PFSK-1 (cell line): ENCODE data around the gene ANXA6.

Experiments used
- FOXP2 ChIP-seq: optimal IDR thresholded peaks from 2 replicates; pipeline ENCODE3; 2011; ENCODE audit warnings: borderline replicate concordance, control low read depth, inconsistent platforms; ENCODE audit not compliant: insufficient read depth; ENCODE audit errors: extremely low read length, extremely low read depth
- POLR2AphosphoS5 ChIP-seq: IDR thresholded peaks from 2 replicates; pipeline ENCODE4 v1.6.1; 2012; ENCODE audit warnings: low read depth, mild to moderate bottlenecking, control low read depth, low read length, moderate library complexity
- SIN3A ChIP-seq: IDR thresholded peaks from 2 replicates; pipeline ENCODE4 v1.6.1; 2012; ENCODE audit warnings: mild to moderate bottlenecking, low read length, moderate library complexity, borderline replicate concordance; ENCODE audit not compliant: insufficient read depth
- TAF1 ChIP-seq: IDR thresholded peaks from 2 replicates; pipeline ENCODE4 v1.6.1; 2012; ENCODE audit warnings: low read length, control low read depth, borderline replicate concordance; ENCODE audit not compliant: insufficient read depth
- TF ChIP-seq, protein P1 (sequence below), 2 experiments: IDR thresholded peaks; 2 replicates each; pipeline versions ENCODE4 v1.6.1 to v1.8.0; 2011 to 2012; ENCODE audit warnings: low read depth in 2 of 2, low read length in 2 of 2, control low read depth in 1 of 2, inconsistent platforms in 1 of 2, mild to moderate bottlenecking in 1 of 2, moderate library complexity in 1 of 2; ENCODE audit not compliant: insufficient read depth in 1 of 2

Gene ANXA6

DNA sequence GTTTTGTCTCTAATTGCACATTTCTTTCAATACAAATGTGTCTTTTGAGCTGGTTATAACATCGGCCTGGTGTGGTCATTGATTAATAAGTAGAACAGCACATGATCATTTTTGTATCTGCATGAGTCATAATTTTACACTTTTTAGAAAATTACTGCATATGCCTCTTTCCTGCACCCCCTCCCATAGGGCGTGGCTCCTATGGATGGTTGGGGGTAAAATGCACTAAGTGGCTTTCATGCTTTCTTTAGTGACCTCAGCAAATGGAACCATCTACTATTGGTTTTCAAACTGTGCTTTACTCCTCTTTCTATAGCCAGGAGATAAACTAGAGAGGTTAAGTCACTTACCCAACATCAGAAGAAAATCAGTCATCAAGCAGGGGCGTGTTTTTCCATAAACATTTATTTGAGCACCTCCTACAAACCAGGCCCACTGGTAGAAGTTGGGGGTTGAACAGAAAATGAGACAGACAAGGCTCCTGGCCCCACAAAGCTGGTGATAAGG lies 3.8 kb downstream of the ANXA6 start:
- TF ChIP-seq, protein P1, sequence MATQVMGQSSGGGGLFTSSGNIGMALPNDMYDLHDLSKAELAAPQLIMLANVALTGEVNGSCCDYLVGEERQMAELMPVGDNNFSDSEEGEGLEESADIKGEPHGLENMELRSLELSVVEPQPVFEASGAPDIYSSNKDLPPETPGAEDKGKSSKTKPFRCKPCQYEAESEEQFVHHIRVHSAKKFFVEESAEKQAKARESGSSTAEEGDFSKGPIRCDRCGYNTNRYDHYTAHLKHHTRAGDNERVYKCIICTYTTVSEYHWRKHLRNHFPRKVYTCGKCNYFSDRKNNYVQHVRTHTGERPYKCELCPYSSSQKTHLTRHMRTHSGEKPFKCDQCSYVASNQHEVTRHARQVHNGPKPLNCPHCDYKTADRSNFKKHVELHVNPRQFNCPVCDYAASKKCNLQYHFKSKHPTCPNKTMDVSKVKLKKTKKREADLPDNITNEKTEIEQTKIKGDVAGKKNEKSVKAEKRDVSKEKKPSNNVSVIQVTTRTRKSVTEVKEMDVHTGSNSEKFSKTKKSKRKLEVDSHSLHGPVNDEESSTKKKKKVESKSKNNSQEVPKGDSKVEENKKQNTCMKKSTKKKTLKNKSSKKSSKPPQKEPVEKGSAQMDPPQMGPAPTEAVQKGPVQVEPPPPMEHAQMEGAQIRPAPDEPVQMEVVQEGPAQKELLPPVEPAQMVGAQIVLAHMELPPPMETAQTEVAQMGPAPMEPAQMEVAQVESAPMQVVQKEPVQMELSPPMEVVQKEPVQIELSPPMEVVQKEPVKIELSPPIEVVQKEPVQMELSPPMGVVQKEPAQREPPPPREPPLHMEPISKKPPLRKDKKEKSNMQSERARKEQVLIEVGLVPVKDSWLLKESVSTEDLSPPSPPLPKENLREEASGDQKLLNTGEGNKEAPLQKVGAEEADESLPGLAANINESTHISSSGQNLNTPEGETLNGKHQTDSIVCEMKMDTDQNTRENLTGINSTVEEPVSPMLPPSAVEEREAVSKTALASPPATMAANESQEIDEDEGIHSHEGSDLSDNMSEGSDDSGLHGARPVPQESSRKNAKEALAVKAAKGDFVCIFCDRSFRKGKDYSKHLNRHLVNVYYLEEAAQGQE (IDR thresholded peaks at IDR 0.05; ENCODE audit: insufficient read depth in 1 of 2, low read depth in 2 of 2, low read length in 2 of 2) = no peak
- TF ChIP-seq TAF1 (no peak), POLR2AphosphoS5 (no peak), FOXP2 (no peak), SIN3A (no peak)

DNA sequence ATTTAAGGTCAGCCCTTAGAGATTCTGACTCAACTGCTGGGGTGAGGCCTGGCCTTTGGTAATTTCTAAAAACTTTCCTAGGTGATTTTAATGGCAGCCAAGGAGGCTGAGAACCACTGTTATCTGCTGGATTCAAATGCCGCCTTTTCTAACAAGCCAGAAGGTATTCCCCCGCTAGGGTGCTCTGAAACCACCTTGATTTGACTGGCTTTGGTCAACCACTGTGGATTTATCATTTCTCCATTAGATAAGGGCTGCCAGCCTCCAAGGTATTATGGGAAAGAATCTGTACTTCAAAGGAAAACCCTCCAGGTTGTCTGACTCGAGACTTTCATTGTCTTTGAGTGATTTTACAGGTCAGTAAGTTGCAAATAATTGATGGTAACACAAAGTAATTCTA lies 4.3 kb downstream of the ANXA6 start:
- TF ChIP-seq TAF1 (no peak), FOXP2 (no peak), SIN3A (no peak), POLR2AphosphoS5 (no peak)
- TF ChIP-seq, protein P1 (IDR thresholded peaks at IDR 0.05; ENCODE audit: insufficient read depth in 1 of 2, low read depth in 2 of 2, low read length in 2 of 2) = no peak

DNA sequence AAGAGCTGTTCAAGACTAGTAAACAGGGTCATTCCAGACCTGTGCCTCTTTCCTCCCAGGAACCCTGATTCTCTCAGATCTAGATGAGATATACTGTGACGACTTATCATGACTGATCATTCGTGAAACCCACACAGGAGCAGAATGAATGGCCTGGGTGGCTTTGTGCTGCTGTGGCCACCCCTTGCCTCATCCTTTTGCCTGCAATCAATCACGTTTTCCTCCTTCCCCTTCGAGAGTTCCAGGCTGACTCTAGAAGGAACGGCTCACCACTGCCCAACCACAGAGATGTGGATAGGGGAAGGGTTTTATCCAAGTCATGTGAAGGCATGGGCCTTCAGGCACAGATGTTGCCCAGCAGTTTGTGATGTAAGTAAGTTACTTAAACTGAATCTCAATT lies 5.8 kb downstream of the ANXA6 start:
- TF ChIP-seq, protein P1 (IDR thresholded peaks at IDR 0.05; ENCODE audit: insufficient read depth in 1 of 2, low read depth in 2 of 2, low read length in 2 of 2) = no peak
- TF ChIP-seq POLR2AphosphoS5 (no peak), SIN3A (no peak), FOXP2 (no peak), TAF1 (no peak)

DNA sequence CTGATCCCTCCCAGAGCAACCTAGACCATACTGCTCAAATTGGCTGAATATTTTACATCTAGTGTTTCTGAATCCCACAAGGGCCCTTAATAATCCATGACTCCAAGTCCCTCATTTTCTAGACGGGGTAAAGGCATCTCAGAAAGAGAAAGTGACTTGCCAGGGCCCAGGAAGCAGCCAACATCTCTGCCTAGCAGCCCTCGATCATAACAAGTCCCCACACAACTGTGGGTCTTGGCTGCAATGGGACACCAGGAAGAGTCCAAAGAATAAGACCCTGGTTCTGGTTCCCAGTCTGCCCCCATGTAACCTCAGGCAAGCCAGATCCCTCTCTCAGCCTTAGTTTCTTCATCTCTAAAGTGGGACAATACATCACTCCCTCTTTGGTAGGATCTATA lies 6.3 kb downstream of the ANXA6 start:
- no peak for TF ChIP-seq POLR2AphosphoS5
- TF ChIP-seq SIN3A = no peak
- TF ChIP-seq FOXP2 = no peak
- TF ChIP-seq, protein P1 (IDR thresholded peaks at IDR 0.05; ENCODE audit: insufficient read depth in 1 of 2, low read depth in 2 of 2, low read length in 2 of 2) = no peak
- no peak for TF ChIP-seq TAF1
